Neural progenitor cell (in vitro differentiated cells): ENCODE results near the gene WAC. TPM values are rescaled to one million over a fixed set of nuclear protein-coding genes. Genes with fewer than 3 reads are reported as not detected.

ENCODE experiments used
- DNase-seq: peaks from one replicate; pipeline ENCODE4 v3.0.0-alpha.2; 2016; ENCODE audit warnings: low spot score
- H2AFZ ChIP-seq: fragments of 200-600 bp; sonication (generic); replicated peaks from 2 replicates; pipeline ENCODE4 v1.6.1; 2016; ENCODE audit warnings: antibody characterized with exemption
- H3F3A ChIP-seq: fragments of 200-600 bp; sonication (generic); 2 replicates; pipeline ENCODE4 v1.6.1; 2016; ENCODE audit warnings: antibody characterized with exemption, low read depth
- H3K27ac ChIP-seq: fragments of 200-600 bp; sonication (generic); 2 replicates; pipeline ENCODE4 v1.5.1; 2016; ENCODE audit warnings: mild to moderate bottlenecking
- H3K27me3 ChIP-seq: fragments of 200-600 bp; sonication (generic); 2 replicates; pipeline ENCODE4 v1.6.1; 2016; ENCODE audit warnings: mild to moderate bottlenecking, moderate library complexity
- H3K36me3 ChIP-seq: fragments of 200-600 bp; sonication (generic); 2 replicates; pipeline ENCODE4 v1.5.1; 2016
- H3K4me1 ChIP-seq: fragments of 200-600 bp; sonication (generic); 2 replicates; pipeline ENCODE4 v1.6.1; 2016; ENCODE audit warnings: mixed run types
- H3K4me2 ChIP-seq: fragments of 200-600 bp; sonication (generic); 2 replicates; pipeline ENCODE4 v1.6.1; 2016
- H3K4me3 ChIP-seq: fragments of 200-600 bp; sonication (generic); 2 replicates; pipeline ENCODE4 v1.5.1; 2016
- H3K79me2 ChIP-seq: fragments of 200-600 bp; sonication (generic); 2 replicates; pipeline ENCODE4 v1.6.1; 2016; ENCODE audit warnings: low read depth
- H3K9ac ChIP-seq: fragments of 200-600 bp; sonication (generic); 2 replicates; pipeline ENCODE4 v1.6.1; 2016
- H3K9me3 ChIP-seq: fragments of 200-600 bp; sonication (generic); 2 replicates; pipeline ENCODE4 v1.5.1; 2016; ENCODE audit warnings: low read depth
- H4K20me1 ChIP-seq: fragments of 200-600 bp; sonication (generic); 2 replicates; pipeline ENCODE4 v1.6.1; 2016; ENCODE audit warnings: low read depth
- H3K27ac Mint-ChIP-seq: 3 replicates; pipeline ENCODE4 v1.8.0; 2021; ENCODE audit warnings: mixed read lengths
- H3K27me3 Mint-ChIP-seq: 2 replicates; pipeline ENCODE4 v1.8.0; 2022; ENCODE audit warnings: low read depth, mild to moderate bottlenecking, inconsistent platforms, moderate library complexity, mixed read lengths; ENCODE audit not compliant: insufficient read depth
- H3K36me3 Mint-ChIP-seq: 3 replicates; pipeline ENCODE4 v1.8.0; 2021; ENCODE audit warnings: mixed read lengths
- H3K4me1 Mint-ChIP-seq: 3 replicates; pipeline ENCODE4 v1.8.0; 2021; ENCODE audit warnings: mixed read lengths
- H3K4me3 Mint-ChIP-seq: 3 replicates; pipeline ENCODE4 v1.8.0; 2021; ENCODE audit warnings: mild to moderate bottlenecking, moderate library complexity, mixed read lengths
- H3K9me3 Mint-ChIP-seq: 3 replicates; pipeline ENCODE4 v1.8.0; 2020; ENCODE audit warnings: mixed read lengths
- EZH2 ChIP-seq: fragments of 200-600 bp; sonication (generic); IDR thresholded peaks from 2 replicates; pipeline ENCODE4 v1.6.1; 2017; ENCODE audit warnings: antibody characterized with exemption, mild to moderate bottlenecking, moderate library complexity
- EZH2phosphoT487 ChIP-seq: fragments of 200-600 bp; sonication (generic); IDR thresholded peaks from 2 replicates; pipeline ENCODE4 v1.6.1; 2017; ENCODE audit warnings: antibody characterized with exemption
- total RNA-seq: library from RNA; depleted of rRNA; stranded (reverse); fragments of >200 nt; gene quantifications from 2 replicates; pipeline ENCODE4 v1.2.3, GENCODE V29; 2015; ENCODE audit warnings: low replicate concordance
- TF ChIP-seq, protein P1 (sequence below): fragments of 200-600 bp; sonication (generic); IDR thresholded peaks from 2 replicates; pipeline ENCODE4 v1.5.1; 2017; ENCODE audit warnings: antibody characterized with exemption, mild to moderate bottlenecking

The WAC gene
- total RNA-seq, 1 donor from 2014 or later = 174 TPM

DNA sequence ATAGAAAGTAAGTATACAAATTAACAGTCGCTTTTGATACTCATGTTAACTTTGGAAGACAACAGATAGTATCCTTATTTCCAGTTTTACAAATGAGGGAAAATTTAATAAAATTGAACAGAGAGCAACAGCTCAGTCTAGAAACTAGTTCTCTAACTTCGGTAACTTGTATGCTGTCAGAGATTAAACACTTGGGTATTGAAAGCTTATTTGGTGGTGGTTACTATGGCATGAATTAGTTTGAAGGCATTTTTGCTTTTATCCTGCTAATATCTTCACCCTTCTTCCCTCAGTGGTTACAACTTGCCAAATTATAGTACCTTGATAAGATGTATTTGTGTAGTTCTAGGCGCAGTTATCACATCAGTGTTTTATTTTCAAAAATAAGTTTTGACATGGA, 7.2 kb downstream of the WAC start:
- Histone ChIP-seq H3K4me2 (no peak overlapping the region), H3K27me3 (no peaks in the 10 kb centered on the region), H3K9ac (no peak overlapping the region), H3K4me1 (peaks cover 20% of the 10 kb centered on the region), H3F3A (peaks cover 12% of the 10 kb centered on the region), H2AFZ (no peak overlapping the region), H4K20me1 (peaks cover 99% of the 10 kb centered on the region), H3K9me3 (no peaks in the 10 kb centered on the region), H3K79me2 (peaks cover 100% of the 10 kb centered on the region), H3K4me3 (no peak overlapping the region), H3K36me3 (peaks cover 64% of the 10 kb centered on the region), H3K27ac (no peak overlapping the region)
- no peak overlapping the region for H3K4me3 Mint-ChIP-seq
- DNase-seq = no peak
- peaks cover 10% of the 10 kb centered on the region for H3K4me1 Mint-ChIP-seq
- peaks cover 47% of the 10 kb centered on the region for H3K36me3 Mint-ChIP-seq
- no peaks in the 10 kb centered on the region for H3K27me3 Mint-ChIP-seq
- no peak overlapping the region for H3K27ac Mint-ChIP-seq
- no peaks in the 10 kb centered on the region for H3K9me3 Mint-ChIP-seq
- TF ChIP-seq, protein P1, sequence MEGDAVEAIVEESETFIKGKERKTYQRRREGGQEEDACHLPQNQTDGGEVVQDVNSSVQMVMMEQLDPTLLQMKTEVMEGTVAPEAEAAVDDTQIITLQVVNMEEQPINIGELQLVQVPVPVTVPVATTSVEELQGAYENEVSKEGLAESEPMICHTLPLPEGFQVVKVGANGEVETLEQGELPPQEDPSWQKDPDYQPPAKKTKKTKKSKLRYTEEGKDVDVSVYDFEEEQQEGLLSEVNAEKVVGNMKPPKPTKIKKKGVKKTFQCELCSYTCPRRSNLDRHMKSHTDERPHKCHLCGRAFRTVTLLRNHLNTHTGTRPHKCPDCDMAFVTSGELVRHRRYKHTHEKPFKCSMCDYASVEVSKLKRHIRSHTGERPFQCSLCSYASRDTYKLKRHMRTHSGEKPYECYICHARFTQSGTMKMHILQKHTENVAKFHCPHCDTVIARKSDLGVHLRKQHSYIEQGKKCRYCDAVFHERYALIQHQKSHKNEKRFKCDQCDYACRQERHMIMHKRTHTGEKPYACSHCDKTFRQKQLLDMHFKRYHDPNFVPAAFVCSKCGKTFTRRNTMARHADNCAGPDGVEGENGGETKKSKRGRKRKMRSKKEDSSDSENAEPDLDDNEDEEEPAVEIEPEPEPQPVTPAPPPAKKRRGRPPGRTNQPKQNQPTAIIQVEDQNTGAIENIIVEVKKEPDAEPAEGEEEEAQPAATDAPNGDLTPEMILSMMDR = no peak
- no peak for TF ChIP-seq EZH2phosphoT487

- no peak overlapping the region for H3K4me3 Mint-ChIP-seq
- peaks cover 5% of the 10 kb centered on the region for H3K4me1 Mint-ChIP-seq
- H3K9ac ChIP-seq = no peak overlapping the region
- no peak overlapping the region for H3K27ac Mint-ChIP-seq
- no peak for TF ChIP-seq EZH2
- TF ChIP-seq, protein P1 = peak; percentile 38
- H3K27me3 ChIP-seq = no peaks in the 10 kb centered on the region
- peaks cover 59% of the 10 kb centered on the region for H3K36me3 ChIP-seq
- peaks cover 7% of the 10 kb centered on the region for H3F3A ChIP-seq
- H3K4me3 ChIP-seq = no peak overlapping the region
- no peaks in the 10 kb centered on the region for H3K27me3 Mint-ChIP-seq
- no peak overlapping the region for H2AFZ ChIP-seq
- no peak overlapping the region for H3K27ac ChIP-seq
- peaks cover 51% of the 10 kb centered on the region for H3K36me3 Mint-ChIP-seq
- no peaks in the 10 kb centered on the region for H3K9me3 Mint-ChIP-seq
- peak; percentile 22 for DNase-seq
- H3K9me3 ChIP-seq = no peaks in the 10 kb centered on the region
- peaks cover 100% of the 10 kb centered on the region for H3K79me2 ChIP-seq
- peaks cover 5% of the 10 kb centered on the region for H3K4me1 ChIP-seq
- peaks cover 98% of the 10 kb centered on the region for H4K20me1 ChIP-seq
- no peak overlapping the region for H3K4me2 ChIP-seq
Measured at GRCh38 chr10:28541717-28542365, 8.9 kb downstream of the WAC start.

GRCh38 chr10:28542728-28543127, 9.8 kb downstream of the WAC start:
- Histone ChIP-seq H3K79me2 (peaks cover 100% of the 10 kb centered on the region), H3K27ac (no peak overlapping the region), H2AFZ (no peak overlapping the region), H3K36me3 (peaks cover 58% of the 10 kb centered on the region), H3K9me3 (no peaks in the 10 kb centered on the region), H3K4me3 (no peak overlapping the region), H4K20me1 (peaks cover 98% of the 10 kb centered on the region), H3K4me2 (no peak overlapping the region), H3K9ac (no peak overlapping the region), H3K27me3 (no peaks in the 10 kb centered on the region), H3K4me1 (peaks cover 5% of the 10 kb centered on the region), H3F3A (peaks cover 6% of the 10 kb centered on the region)
- Mint-ChIP-seq H3K4me3 (no peak overlapping the region), H3K4me1 (peaks cover 3% of the 10 kb centered on the region), H3K27me3 (no peaks in the 10 kb centered on the region), H3K27ac (no peak overlapping the region), H3K36me3 (peaks cover 49% of the 10 kb centered on the region), H3K9me3 (no peaks in the 10 kb centered on the region)
- TF ChIP-seq, protein P1 = no peak
- DNase-seq = no peak
